T-helper 17 cell (primary cell): ENCODE results near the gene UBALD1. TPM values are rescaled to one million over a fixed set of nuclear protein-coding genes. Genes with fewer than 3 reads are reported as not detected.

Experiments used
- ATAC-seq: fragments of 150-1000 bp; cut with Tn5 transposase; 2 replicates; pipeline ENCODE4 v1.10.0; 2021; ENCODE audit warnings: mild to moderate bottlenecking, moderate library complexity
- DNase-seq, 3 donors: peaks; one replicate each; pipeline versions ENCODE4 v3.0.0 to v3.0.0-alpha.2; 2020 to 2021
- H3K9me3 ChIP-seq: one replicate; pipeline ENCODE4 v1.7.0; 2013; ENCODE audit warnings: low read length, mild to moderate bottlenecking; ENCODE audit not compliant: control insufficient read depth, poor library complexity, severe bottlenecking
- H3K27ac Mint-ChIP-seq: one replicate; pipeline ENCODE4 v1.8.0; 2022; ENCODE audit warnings: mild to moderate bottlenecking, moderate library complexity, mixed read lengths
- H3K27me3 Mint-ChIP-seq: one replicate; pipeline ENCODE4 v1.8.0; 2022; ENCODE audit warnings: mixed read lengths
- H3K36me3 Mint-ChIP-seq: one replicate; pipeline ENCODE4 v1.8.0; 2022; ENCODE audit warnings: low read depth, mixed read lengths
- H3K4me1 Mint-ChIP-seq: one replicate; pipeline ENCODE4 v1.8.0; 2022; ENCODE audit warnings: mild to moderate bottlenecking, mixed read lengths
- H3K4me3 Mint-ChIP-seq: one replicate; pipeline ENCODE4 v1.8.0; 2022; ENCODE audit warnings: mild to moderate bottlenecking, moderate library complexity, mixed read lengths
- total RNA-seq, 4 donors: library from RNA in 2 of 4; stranded (reverse) in 2 of 4; gene quantifications; one replicate each; pipeline ENCODE4 v1.2.3 and lab custom pipeline; 2022 to 2026

UBALD1 gene
- total RNA-seq, 2 donors from 2014 or later, result 25.8 to 26.6 TPM

- peaks cover 13% of the 10 kb centered on the region for H3K4me1 Mint-ChIP-seq
- H3K9me3 ChIP-seq, result no peaks in the 10 kb centered on the region
- peak overlapping the region; percentile 97 for H3K4me3 Mint-ChIP-seq
- H3K27ac Mint-ChIP-seq, result peak overlapping the region; percentile 92
- ATAC-seq (peak; percentile 92), DNase-seq (peak; percentile 93 to 98 (median 97))
- peaks cover 2% of the 10 kb centered on the region for H3K36me3 Mint-ChIP-seq
- no peaks in the 10 kb centered on the region for H3K27me3 Mint-ChIP-seq
Measured at GRCh38 chr16:4616047-4616811, 1.5 kb upstream of the UBALD1 start.

- DNase-seq (no peak), ATAC-seq (peak; percentile 40)
- H3K4me3 Mint-ChIP-seq, result peak overlapping the region; percentile 97
- H3K27ac Mint-ChIP-seq, result peak overlapping the region; percentile 92
- H3K36me3 Mint-ChIP-seq, result peaks cover 2% of the 10 kb centered on the region
- no peaks in the 10 kb centered on the region for H3K27me3 Mint-ChIP-seq
- peaks cover 14% of the 10 kb centered on the region for H3K4me1 Mint-ChIP-seq
- no peaks in the 10 kb centered on the region for H3K9me3 ChIP-seq
Measured at GRCh38 chr16:4615384-4616046, 827 bp upstream of the UBALD1 start.

GRCh38 chr16:4613636-4614570, 785 bp downstream of the UBALD1 start:
- H3K27ac Mint-ChIP-seq, result peak overlapping the region; percentile 92
- DNase-seq, result no peak
- H3K4me3 Mint-ChIP-seq, result peak overlapping the region; percentile 80

GRCh38 chr16:4612977-4613635, 1.6 kb downstream of the UBALD1 start:
- Mint-ChIP-seq H3K36me3 (peaks cover 2% of the 10 kb centered on the region), H3K4me1 (peaks cover 14% of the 10 kb centered on the region), H3K4me3 (peak overlapping the region; percentile 80), H3K27ac (peak overlapping the region; percentile 39), H3K27me3 (no peaks in the 10 kb centered on the region)
- ATAC-seq, result no peak
- DNase-seq, result no peak
- no peaks in the 10 kb centered on the region for H3K9me3 ChIP-seq

More at GRCh38 chr16:4613636-4614570, 785 bp downstream of the UBALD1 start:
- H3K4me1 Mint-ChIP-seq, result peaks cover 14% of the 10 kb centered on the region
- H3K36me3 Mint-ChIP-seq, result peaks cover 2% of the 10 kb centered on the region
- no peaks in the 10 kb centered on the region for H3K9me3 ChIP-seq
- ATAC-seq, result no peak
- no peaks in the 10 kb centered on the region for H3K27me3 Mint-ChIP-seq

- peak overlapping the region; percentile 39 for H3K27ac Mint-ChIP-seq
- no peak overlapping the region for H3K4me3 Mint-ChIP-seq
Measured at GRCh38 chr16:4612474-4612931, 2.2 kb downstream of the UBALD1 start.

GRCh38 chr16:4611337-4612021, 3.2 kb downstream of the UBALD1 start:
- no peak for DNase-seq
- Mint-ChIP-seq H3K36me3 (peaks cover 2% of the 10 kb centered on the region), H3K4me1 (peaks cover 12% of the 10 kb centered on the region), H3K4me3 (no peak overlapping the region), H3K27ac (no peak overlapping the region), H3K27me3 (no peaks in the 10 kb centered on the region)
- ATAC-seq, result no peak
- no peaks in the 10 kb centered on the region for H3K9me3 ChIP-seq

More at GRCh38 chr16:4612474-4612931, 2.2 kb downstream of the UBALD1 start:
- peaks cover 2% of the 10 kb centered on the region for H3K36me3 Mint-ChIP-seq
- H3K4me1 Mint-ChIP-seq, result peaks cover 14% of the 10 kb centered on the region
- ATAC-seq (no peak), DNase-seq (no peak)
- H3K27me3 Mint-ChIP-seq, result no peaks in the 10 kb centered on the region
- H3K9me3 ChIP-seq, result no peaks in the 10 kb centered on the region

- H3K4me1 Mint-ChIP-seq, result peaks cover 8% of the 10 kb centered on the region
- ATAC-seq (no peak), DNase-seq (no peak)
- no peak overlapping the region for H3K4me3 Mint-ChIP-seq
- no peak overlapping the region for H3K27ac Mint-ChIP-seq
- no peaks in the 10 kb centered on the region for H3K27me3 Mint-ChIP-seq
- no peaks in the 10 kb centered on the region for H3K9me3 ChIP-seq
- H3K36me3 Mint-ChIP-seq, result peaks cover 2% of the 10 kb centered on the region
Measured at GRCh38 chr16:4610011-4611005, 4.4 kb downstream of the UBALD1 start.

GRCh38 chr16:4609200-4610010, 5.3 kb downstream of the UBALD1 start:
- Mint-ChIP-seq H3K27me3 (no peaks in the 10 kb centered on the region), H3K27ac (no peak overlapping the region), H3K4me1 (peaks cover 6% of the 10 kb centered on the region), H3K4me3 (no peak overlapping the region), H3K36me3 (no peaks in the 10 kb centered on the region)
- DNase-seq (no peak), ATAC-seq (no peak)
- H3K9me3 ChIP-seq, result no peaks in the 10 kb centered on the region

- H3K4me1 Mint-ChIP-seq, result peaks cover 6% of the 10 kb centered on the region
- DNase-seq, result no peak
- H3K9me3 ChIP-seq, result no peaks in the 10 kb centered on the region
- ATAC-seq, result no peak
- H3K27ac Mint-ChIP-seq, result no peak overlapping the region
- no peaks in the 10 kb centered on the region for H3K36me3 Mint-ChIP-seq
- H3K4me3 Mint-ChIP-seq, result no peak overlapping the region
- H3K27me3 Mint-ChIP-seq, result no peaks in the 10 kb centered on the region
Measured at GRCh38 chr16:4608704-4608980, 6.0 kb downstream of the UBALD1 start.

GRCh38 chr16:4607841-4608703, 6.6 kb downstream of the UBALD1 start:
- Mint-ChIP-seq H3K4me1 (peaks cover 5% of the 10 kb centered on the region), H3K36me3 (no peaks in the 10 kb centered on the region), H3K4me3 (no peak overlapping the region), H3K27ac (no peak overlapping the region), H3K27me3 (no peaks in the 10 kb centered on the region)
- ATAC-seq (no peak), DNase-seq (no peak)
- H3K9me3 ChIP-seq, result no peaks in the 10 kb centered on the region
